ENCODE measurements around the gene ATG7.

DNA sequence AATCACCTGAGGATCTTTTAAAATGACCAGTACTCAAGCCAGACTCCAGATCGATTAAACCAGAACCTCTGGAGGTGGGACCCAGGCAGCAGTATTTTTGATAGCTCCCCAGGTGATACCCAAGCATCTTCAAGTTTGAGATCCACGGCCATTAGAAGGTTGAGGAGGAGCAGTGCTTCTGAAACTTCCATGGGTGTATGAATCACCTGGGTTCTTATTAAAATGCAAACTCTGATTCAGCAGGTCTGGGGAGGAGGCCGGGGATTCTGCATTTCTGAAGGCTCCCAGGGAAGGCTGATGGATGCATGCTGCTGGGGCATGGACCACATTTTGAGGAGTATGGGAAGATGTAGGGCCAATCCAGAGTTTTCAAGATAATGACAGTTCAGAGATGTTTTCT is 55.4 kb downstream of the ATG7 start:
- TF ChIP-seq POLR2A (IDR thresholded peaks at IDR 0.05; ENCODE audit: low read depth) (no peak), POLR2AphosphoS5 (IDR thresholded peaks at IDR 0.05) (no peak)
- TF ChIP-seq, protein P1, sequence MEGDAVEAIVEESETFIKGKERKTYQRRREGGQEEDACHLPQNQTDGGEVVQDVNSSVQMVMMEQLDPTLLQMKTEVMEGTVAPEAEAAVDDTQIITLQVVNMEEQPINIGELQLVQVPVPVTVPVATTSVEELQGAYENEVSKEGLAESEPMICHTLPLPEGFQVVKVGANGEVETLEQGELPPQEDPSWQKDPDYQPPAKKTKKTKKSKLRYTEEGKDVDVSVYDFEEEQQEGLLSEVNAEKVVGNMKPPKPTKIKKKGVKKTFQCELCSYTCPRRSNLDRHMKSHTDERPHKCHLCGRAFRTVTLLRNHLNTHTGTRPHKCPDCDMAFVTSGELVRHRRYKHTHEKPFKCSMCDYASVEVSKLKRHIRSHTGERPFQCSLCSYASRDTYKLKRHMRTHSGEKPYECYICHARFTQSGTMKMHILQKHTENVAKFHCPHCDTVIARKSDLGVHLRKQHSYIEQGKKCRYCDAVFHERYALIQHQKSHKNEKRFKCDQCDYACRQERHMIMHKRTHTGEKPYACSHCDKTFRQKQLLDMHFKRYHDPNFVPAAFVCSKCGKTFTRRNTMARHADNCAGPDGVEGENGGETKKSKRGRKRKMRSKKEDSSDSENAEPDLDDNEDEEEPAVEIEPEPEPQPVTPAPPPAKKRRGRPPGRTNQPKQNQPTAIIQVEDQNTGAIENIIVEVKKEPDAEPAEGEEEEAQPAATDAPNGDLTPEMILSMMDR (IDR thresholded peaks at IDR 0.05), result no peak
